WTC11 (cell line): ENCODE results near the gene STARD5. TPM values are rescaled to one million over a fixed set of nuclear protein-coding genes. Genes with fewer than 3 reads are reported as not detected.

ENCODE experiments used
- ATAC-seq: fragments of 200-7000 bp; cut with Tn5 transposase; 2 replicates; pipeline ENCODE4 v1.10.0; 2021; ENCODE audit warnings: mild to moderate bottlenecking, moderate library complexity
- CTCF ChIA-PET: fragments of 300-600 bp; sonication (Branson Sonifier 250); formaldehyde crosslinking; loops from one replicate; lab custom pipeline; 2021; ENCODE audit warnings: antibody characterized with exemption; lab: Charles Lee
- POLR2A ChIA-PET: fragments of 350-600 bp; sonication (Branson Sonifier 250); formaldehyde crosslinking; loops from one replicate; lab custom pipeline; 2021; ENCODE audit warnings: antibody characterized with exemption; lab: Charles Lee
- DNase-seq: peaks from one replicate; pipeline ENCODE4 v3.0.0; 2021; ENCODE audit warnings: low spot score
- H3K27ac Mint-ChIP-seq: 2 replicates; pipeline ENCODE4 v1.8.0; 2021; ENCODE audit warnings: mixed read lengths
- H3K27me3 Mint-ChIP-seq: 2 replicates; pipeline ENCODE4 v1.8.0; 2021; ENCODE audit warnings: low read depth, mild to moderate bottlenecking, moderate library complexity, mixed read lengths
- H3K36me3 Mint-ChIP-seq: 2 replicates; pipeline ENCODE4 v1.8.0; 2021; ENCODE audit warnings: mixed read lengths
- H3K4me1 Mint-ChIP-seq: 2 replicates; pipeline ENCODE4 v1.8.0; 2022; ENCODE audit warnings: mixed read lengths
- H3K4me3 Mint-ChIP-seq: 2 replicates; pipeline ENCODE4 v1.8.0; 2021; ENCODE audit warnings: mild to moderate bottlenecking, moderate library complexity, mixed read lengths
- H3K9me3 Mint-ChIP-seq: 2 replicates; pipeline ENCODE4 v1.8.0; 2021; ENCODE audit warnings: mixed read lengths
- KAT7 ChIP-seq: sonication (generic); formaldehyde crosslinking; IDR thresholded peaks from 2 replicates; pipeline ENCODE4 v1.8.1; 2023; ENCODE audit warnings: missing genetic modification reagents, mild to moderate bottlenecking, borderline replicate concordance
- MXD4 ChIP-seq: fragments of 250-450 bp; sonication (Bioruptor Pico); IDR thresholded peaks from 2 replicates; pipeline ENCODE4 v1.8.0; 2021; ENCODE audit warnings: mild to moderate bottlenecking, moderate library complexity, borderline replicate concordance
- RORB ChIP-seq: fragments of 250-450 bp; sonication (Bioruptor Pico); IDR thresholded peaks from 2 replicates; pipeline ENCODE4 v1.9.0; 2021; ENCODE audit warnings: mild to moderate bottlenecking
- SP1 ChIP-seq: sonication (generic); formaldehyde crosslinking; conservative IDR thresholded peaks from 2 replicates; pipeline ENCODE4 v1.8.1; 2022; ENCODE audit warnings: missing genetic modification reagents
- TEAD1 ChIP-seq: sonication (generic); formaldehyde crosslinking; IDR thresholded peaks from 2 replicates; pipeline ENCODE4 v1.8.0; 2022; ENCODE audit warnings: mild to moderate bottlenecking, missing genetic modification reagents
- ZNF232 ChIP-seq: sonication (generic); formaldehyde crosslinking; IDR thresholded peaks from 2 replicates; pipeline ENCODE4 v1.8.0; 2022; ENCODE audit warnings: mild to moderate bottlenecking, missing genetic modification reagents
- total RNA-seq: library from RNA; stranded (reverse); gene quantifications from 3 replicates; pipeline ENCODE4 v1.2.3, GENCODE V29; 2021
- TF ChIP-seq, protein P1 (sequence below): sonication (generic); formaldehyde crosslinking; IDR thresholded peaks from 2 replicates; pipeline ENCODE4 v1.8.1; 2023; ENCODE audit warnings: mild to moderate bottlenecking, missing genetic modification reagents, moderate library complexity
- TF ChIP-seq, protein P2 (sequence below): fragments of 200-600 bp; IDR thresholded peaks from 2 replicates; pipeline ENCODE4 v1.8.0; 2022; ENCODE audit warnings: antibody characterized with exemption
- TF ChIP-seq, protein P3 (sequence below): sonication (generic); formaldehyde crosslinking; IDR thresholded peaks from 2 replicates; pipeline ENCODE4 v1.8.1; 2023; ENCODE audit warnings: mild to moderate bottlenecking, missing genetic modification reagents
- TF ChIP-seq, protein P4 (sequence below): sonication (generic); formaldehyde crosslinking; IDR thresholded peaks from 2 replicates; pipeline ENCODE4 v1.8.0; 2022; ENCODE audit warnings: mild to moderate bottlenecking, missing genetic modification reagents
- TF ChIP-seq, protein P5 (sequence below): sonication (generic); formaldehyde crosslinking; IDR thresholded peaks from 2 replicates; pipeline ENCODE4 v1.8.1; 2023; ENCODE audit warnings: mild to moderate bottlenecking, moderate library complexity, missing genetic modification reagents
- TF ChIP-seq, protein P6 (sequence below): sonication (generic); formaldehyde crosslinking; IDR thresholded peaks from 2 replicates; pipeline ENCODE4 v1.8.1; 2022; ENCODE audit warnings: mild to moderate bottlenecking, moderate library complexity, missing genetic modification reagents
- TF ChIP-seq, protein P7 (sequence below): sonication (generic); formaldehyde crosslinking; IDR thresholded peaks from 2 replicates; pipeline ENCODE4 v1.8.0; 2023; ENCODE audit warnings: mild to moderate bottlenecking, missing genetic modification reagents
- TF ChIP-seq, protein P8 (sequence below): sonication (generic); formaldehyde crosslinking; IDR thresholded peaks from 2 replicates; pipeline ENCODE4 v1.8.1; 2022; ENCODE audit warnings: low read depth, missing genetic modification reagents, borderline replicate concordance
- TF ChIP-seq, protein P9 (sequence below): fragments of 250-450 bp; sonication (Bioruptor Pico); IDR thresholded peaks from 2 replicates; pipeline ENCODE4 v2.1.2; 2022; ENCODE audit warnings: mild to moderate bottlenecking, moderate library complexity
- TF ChIP-seq, protein P10 (sequence below): fragments of 250-450 bp; sonication (Bioruptor Pico); IDR thresholded peaks from 2 replicates; pipeline ENCODE4 v1.8.0; 2021; ENCODE audit warnings: mild to moderate bottlenecking

Gene STARD5
- total RNA-seq, 1 experiment from 2014 or later = 6.8 TPM

DNA sequence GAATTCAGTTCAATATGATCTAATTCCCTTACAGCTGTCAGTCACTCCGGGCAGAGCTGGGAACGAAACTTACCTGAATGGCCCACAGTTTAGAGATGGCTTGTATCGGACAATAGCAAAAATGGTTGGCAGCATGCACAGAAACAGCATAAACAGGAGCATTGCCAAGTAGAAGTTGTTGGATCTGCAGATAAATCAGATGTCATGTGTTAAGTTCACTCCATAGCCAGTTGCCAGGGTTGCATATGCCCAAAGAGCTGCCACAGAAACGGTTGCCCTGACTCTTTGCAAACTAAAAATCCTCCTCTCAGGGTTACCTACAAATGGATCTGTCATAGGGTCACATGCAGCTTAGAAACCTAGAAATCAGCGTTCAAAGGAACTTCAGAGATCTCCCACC, 15.4 kb upstream of the STARD5 start:
- H3K4me3 Mint-ChIP-seq = no peak overlapping the region
- TF ChIP-seq, protein P1, sequence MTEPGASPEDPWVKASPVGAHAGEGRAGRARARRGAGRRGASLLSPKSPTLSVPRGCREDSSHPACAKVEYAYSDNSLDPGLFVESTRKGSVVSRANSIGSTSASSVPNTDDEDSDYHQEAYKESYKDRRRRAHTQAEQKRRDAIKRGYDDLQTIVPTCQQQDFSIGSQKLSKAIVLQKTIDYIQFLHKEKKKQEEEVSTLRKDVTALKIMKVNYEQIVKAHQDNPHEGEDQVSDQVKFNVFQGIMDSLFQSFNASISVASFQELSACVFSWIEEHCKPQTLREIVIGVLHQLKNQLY = no peak
- TF ChIP-seq TEAD1 (CRISPR knock-in tag) (no peak), ZNF232 (CRISPR knock-in tag) (no peak), MXD4 (CRISPR knock-in tag) (no peak), KAT7 (CRISPR knock-in tag) (no peak), RORB (CRISPR knock-in tag) (no peak), SP1 (CRISPR knock-in tag) (no peak)
- TF ChIP-seq, protein P2, sequence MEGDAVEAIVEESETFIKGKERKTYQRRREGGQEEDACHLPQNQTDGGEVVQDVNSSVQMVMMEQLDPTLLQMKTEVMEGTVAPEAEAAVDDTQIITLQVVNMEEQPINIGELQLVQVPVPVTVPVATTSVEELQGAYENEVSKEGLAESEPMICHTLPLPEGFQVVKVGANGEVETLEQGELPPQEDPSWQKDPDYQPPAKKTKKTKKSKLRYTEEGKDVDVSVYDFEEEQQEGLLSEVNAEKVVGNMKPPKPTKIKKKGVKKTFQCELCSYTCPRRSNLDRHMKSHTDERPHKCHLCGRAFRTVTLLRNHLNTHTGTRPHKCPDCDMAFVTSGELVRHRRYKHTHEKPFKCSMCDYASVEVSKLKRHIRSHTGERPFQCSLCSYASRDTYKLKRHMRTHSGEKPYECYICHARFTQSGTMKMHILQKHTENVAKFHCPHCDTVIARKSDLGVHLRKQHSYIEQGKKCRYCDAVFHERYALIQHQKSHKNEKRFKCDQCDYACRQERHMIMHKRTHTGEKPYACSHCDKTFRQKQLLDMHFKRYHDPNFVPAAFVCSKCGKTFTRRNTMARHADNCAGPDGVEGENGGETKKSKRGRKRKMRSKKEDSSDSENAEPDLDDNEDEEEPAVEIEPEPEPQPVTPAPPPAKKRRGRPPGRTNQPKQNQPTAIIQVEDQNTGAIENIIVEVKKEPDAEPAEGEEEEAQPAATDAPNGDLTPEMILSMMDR = no peak
- TF ChIP-seq, protein P3, sequence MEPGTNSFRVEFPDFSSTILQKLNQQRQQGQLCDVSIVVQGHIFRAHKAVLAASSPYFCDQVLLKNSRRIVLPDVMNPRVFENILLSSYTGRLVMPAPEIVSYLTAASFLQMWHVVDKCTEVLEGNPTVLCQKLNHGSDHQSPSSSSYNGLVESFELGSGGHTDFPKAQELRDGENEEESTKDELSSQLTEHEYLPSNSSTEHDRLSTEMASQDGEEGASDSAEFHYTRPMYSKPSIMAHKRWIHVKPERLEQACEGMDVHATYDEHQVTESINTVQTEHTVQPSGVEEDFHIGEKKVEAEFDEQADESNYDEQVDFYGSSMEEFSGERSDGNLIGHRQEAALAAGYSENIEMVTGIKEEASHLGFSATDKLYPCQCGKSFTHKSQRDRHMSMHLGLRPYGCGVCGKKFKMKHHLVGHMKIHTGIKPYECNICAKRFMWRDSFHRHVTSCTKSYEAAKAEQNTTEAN (CRISPR knock-in tag) = no peak
- TF ChIP-seq, protein P4, sequence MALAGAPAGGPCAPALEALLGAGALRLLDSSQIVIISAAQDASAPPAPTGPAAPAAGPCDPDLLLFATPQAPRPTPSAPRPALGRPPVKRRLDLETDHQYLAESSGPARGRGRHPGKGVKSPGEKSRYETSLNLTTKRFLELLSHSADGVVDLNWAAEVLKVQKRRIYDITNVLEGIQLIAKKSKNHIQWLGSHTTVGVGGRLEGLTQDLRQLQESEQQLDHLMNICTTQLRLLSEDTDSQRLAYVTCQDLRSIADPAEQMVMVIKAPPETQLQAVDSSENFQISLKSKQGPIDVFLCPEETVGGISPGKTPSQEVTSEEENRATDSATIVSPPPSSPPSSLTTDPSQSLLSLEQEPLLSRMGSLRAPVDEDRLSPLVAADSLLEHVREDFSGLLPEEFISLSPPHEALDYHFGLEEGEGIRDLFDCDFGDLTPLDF (CRISPR knock-in tag) = no peak
- TF ChIP-seq, protein P5, sequence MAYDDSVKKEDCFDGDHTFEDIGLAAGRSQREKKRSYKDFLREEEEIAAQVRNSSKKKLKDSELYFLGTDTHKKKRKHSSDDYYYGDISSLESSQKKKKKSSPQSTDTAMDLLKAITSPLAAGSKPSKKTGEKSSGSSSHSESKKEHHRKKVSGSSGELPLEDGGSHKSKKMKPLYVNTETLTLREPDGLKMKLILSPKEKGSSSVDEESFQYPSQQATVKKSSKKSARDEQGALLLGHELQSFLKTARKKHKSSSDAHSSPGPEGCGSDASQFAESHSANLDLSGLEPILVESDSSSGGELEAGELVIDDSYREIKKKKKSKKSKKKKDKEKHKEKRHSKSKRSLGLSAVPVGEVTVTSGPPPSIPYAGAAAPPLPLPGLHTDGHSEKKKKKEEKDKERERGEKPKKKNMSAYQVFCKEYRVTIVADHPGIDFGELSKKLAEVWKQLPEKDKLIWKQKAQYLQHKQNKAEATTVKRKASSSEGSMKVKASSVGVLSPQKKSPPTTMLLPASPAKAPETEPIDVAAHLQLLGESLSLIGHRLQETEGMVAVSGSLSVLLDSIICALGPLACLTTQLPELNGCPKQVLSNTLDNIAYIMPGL (CRISPR knock-in tag) = no peak
- TF ChIP-seq, protein P6, sequence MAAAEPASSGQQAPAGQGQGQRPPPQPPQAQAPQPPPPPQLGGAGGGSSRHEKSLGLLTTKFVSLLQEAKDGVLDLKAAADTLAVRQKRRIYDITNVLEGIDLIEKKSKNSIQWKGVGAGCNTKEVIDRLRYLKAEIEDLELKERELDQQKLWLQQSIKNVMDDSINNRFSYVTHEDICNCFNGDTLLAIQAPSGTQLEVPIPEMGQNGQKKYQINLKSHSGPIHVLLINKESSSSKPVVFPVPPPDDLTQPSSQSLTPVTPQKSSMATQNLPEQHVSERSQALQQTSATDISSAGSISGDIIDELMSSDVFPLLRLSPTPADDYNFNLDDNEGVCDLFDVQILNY = no peak
- TF ChIP-seq, protein P7, sequence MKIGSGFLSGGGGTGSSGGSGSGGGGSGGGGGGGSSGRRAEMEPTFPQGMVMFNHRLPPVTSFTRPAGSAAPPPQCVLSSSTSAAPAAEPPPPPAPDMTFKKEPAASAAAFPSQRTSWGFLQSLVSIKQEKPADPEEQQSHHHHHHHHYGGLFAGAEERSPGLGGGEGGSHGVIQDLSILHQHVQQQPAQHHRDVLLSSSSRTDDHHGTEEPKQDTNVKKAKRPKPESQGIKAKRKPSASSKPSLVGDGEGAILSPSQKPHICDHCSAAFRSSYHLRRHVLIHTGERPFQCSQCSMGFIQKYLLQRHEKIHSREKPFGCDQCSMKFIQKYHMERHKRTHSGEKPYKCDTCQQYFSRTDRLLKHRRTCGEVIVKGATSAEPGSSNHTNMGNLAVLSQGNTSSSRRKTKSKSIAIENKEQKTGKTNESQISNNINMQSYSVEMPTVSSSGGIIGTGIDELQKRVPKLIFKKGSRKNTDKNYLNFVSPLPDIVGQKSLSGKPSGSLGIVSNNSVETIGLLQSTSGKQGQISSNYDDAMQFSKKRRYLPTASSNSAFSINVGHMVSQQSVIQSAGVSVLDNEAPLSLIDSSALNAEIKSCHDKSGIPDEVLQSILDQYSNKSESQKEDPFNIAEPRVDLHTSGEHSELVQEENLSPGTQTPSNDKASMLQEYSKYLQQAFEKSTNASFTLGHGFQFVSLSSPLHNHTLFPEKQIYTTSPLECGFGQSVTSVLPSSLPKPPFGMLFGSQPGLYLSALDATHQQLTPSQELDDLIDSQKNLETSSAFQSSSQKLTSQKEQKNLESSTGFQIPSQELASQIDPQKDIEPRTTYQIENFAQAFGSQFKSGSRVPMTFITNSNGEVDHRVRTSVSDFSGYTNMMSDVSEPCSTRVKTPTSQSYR (CRISPR knock-in tag) = no peak
- TF ChIP-seq, protein P8, sequence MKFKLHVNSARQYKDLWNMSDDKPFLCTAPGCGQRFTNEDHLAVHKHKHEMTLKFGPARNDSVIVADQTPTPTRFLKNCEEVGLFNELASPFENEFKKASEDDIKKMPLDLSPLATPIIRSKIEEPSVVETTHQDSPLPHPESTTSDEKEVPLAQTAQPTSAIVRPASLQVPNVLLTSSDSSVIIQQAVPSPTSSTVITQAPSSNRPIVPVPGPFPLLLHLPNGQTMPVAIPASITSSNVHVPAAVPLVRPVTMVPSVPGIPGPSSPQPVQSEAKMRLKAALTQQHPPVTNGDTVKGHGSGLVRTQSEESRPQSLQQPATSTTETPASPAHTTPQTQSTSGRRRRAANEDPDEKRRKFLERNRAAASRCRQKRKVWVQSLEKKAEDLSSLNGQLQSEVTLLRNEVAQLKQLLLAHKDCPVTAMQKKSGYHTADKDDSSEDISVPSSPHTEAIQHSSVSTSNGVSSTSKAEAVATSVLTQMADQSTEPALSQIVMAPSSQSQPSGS (CRISPR knock-in tag) = no peak
- TF ChIP-seq, protein P9, sequence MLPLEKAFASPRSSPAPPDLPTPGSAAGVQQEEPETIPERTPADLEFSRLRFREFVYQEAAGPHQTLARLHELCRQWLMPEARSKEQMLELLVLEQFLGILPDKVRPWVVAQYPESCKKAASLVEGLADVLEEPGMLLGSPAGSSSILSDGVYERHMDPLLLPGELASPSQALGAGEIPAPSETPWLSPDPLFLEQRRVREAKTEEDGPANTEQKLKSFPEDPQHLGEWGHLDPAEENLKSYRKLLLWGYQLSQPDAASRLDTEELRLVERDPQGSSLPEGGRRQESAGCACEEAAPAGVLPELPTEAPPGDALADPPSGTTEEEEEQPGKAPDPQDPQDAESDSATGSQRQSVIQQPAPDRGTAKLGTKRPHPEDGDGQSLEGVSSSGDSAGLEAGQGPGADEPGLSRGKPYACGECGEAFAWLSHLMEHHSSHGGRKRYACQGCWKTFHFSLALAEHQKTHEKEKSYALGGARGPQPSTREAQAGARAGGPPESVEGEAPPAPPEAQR (CRISPR knock-in tag) = no peak
- TF ChIP-seq, protein P10, sequence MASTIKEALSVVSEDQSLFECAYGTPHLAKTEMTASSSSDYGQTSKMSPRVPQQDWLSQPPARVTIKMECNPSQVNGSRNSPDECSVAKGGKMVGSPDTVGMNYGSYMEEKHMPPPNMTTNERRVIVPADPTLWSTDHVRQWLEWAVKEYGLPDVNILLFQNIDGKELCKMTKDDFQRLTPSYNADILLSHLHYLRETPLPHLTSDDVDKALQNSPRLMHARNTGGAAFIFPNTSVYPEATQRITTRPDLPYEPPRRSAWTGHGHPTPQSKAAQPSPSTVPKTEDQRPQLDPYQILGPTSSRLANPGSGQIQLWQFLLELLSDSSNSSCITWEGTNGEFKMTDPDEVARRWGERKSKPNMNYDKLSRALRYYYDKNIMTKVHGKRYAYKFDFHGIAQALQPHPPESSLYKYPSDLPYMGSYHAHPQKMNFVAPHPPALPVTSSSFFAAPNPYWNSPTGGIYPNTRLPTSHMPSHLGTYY (CRISPR knock-in tag) = no peak
- no peak overlapping the region for H3K27ac Mint-ChIP-seq
- ATAC-seq (no peak), DNase-seq (no peak)
- no peaks in the 10 kb centered on the region for H3K36me3 Mint-ChIP-seq
- ChIA-PET CTCF (interaction anchor here (2.1 kb wide), 1 partner anchor 73 kb away, joined by 5 read pairs; no protein-coding TSS in a partner anchor), POLR2A (no interaction called here)
- no peaks in the 10 kb centered on the region for H3K27me3 Mint-ChIP-seq
- H3K9me3 Mint-ChIP-seq = no peaks in the 10 kb centered on the region
- no peaks in the 10 kb centered on the region for H3K4me1 Mint-ChIP-seq
